Calu3 (cell line): ENCODE data around the gene NPW. TPM values are rescaled to one million over a fixed set of nuclear protein-coding genes. Genes with fewer than 3 reads are reported as not detected.
A peak's percentile ranks its signal among the peaks of the same experiment; 100 is the strongest.

Source experiments
- BruUV-seq: library from RNA; stranded (reverse); fragments of 400-500 nt; replicated peaks from 2 replicates; lab custom pipeline; 2021; lab: Mats Ljungman, UMichigan
- CTCF ChIA-PET: fragments of 300-600 bp; sonication (Branson Sonifier 250); formaldehyde crosslinking; loops from one replicate; lab custom pipeline; 2022; ENCODE audit warnings: antibody characterized with exemption; lab: Charles Lee
- DNase-seq: peaks from one replicate; pipeline ENCODE4 v3.0.0; 2022
- H3K27ac Mint-ChIP-seq: one replicate; pipeline ENCODE4 v1.8.0; 2022; ENCODE audit warnings: mixed read lengths; ENCODE audit not compliant: unreplicated experiment
- H3K27me3 Mint-ChIP-seq: one replicate; pipeline ENCODE4 v1.8.0; 2022; ENCODE audit warnings: mixed read lengths; ENCODE audit not compliant: unreplicated experiment
- H3K36me3 Mint-ChIP-seq: one replicate; pipeline ENCODE4 v1.8.0; 2022; ENCODE audit warnings: mild to moderate bottlenecking, moderate library complexity, mixed read lengths; ENCODE audit not compliant: insufficient read depth, unreplicated experiment
- H3K4me1 Mint-ChIP-seq: one replicate; pipeline ENCODE4 v1.8.0; 2022; ENCODE audit warnings: mild to moderate bottlenecking, low read depth, mixed read lengths; ENCODE audit not compliant: unreplicated experiment
- H3K4me3 Mint-ChIP-seq: one replicate; pipeline ENCODE4 v1.8.0; 2022; ENCODE audit warnings: mild to moderate bottlenecking, low read depth, moderate library complexity, mixed read lengths; ENCODE audit not compliant: unreplicated experiment
- H3K9me3 Mint-ChIP-seq: one replicate; pipeline ENCODE4 v1.8.0; 2022; ENCODE audit warnings: low read depth, mixed read lengths; ENCODE audit not compliant: unreplicated experiment
- intact Hi-C: fragments of 100-400 bp; cut with micrococcal nuclease; formaldehyde crosslinking; loops from one replicate; pipeline ENCODE4 v1.10.0; 2022; ENCODE audit not compliant: unreplicated experiment
- total RNA-seq: library from RNA; stranded (reverse); gene quantifications from 2 replicates; pipeline ENCODE4 v1.2.3, GENCODE V29; 2022
- TF ChIP-seq, protein P1 (sequence below): fragments of 200-600 bp; IDR thresholded peaks from one replicate; pipeline ENCODE4 v1.8.0; 2022; ENCODE audit warnings: antibody characterized with exemption; ENCODE audit not compliant: unreplicated experiment

The NPW gene
- total RNA-seq, 1 experiment from 2014 or later: 1.5 TPM

DNA sequence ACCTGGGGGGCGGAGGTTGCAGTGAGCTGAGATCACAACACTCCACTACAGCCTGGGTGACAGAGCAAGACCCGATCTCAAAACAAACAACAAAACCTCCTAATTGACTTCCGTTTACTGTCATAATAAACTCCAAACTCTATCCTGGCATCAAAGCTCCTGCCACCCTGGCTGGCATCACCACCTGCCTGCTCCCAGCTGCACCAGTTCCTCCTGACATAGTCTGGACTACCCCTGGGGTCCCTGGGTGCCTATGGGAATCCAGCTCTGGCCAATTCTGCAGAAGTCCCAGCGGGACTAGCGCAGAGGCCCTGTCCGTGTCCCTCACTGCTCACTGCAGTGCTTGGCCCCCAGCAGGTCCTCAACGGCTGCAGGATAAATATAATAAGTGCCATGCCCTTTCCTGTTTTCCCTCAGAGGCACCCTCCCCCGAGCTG, 27.3 kb downstream of the NPW start:
- intact Hi-C loops: no loop called here
- H3K27ac Mint-ChIP-seq: peak overlapping the region; percentile 11
- CTCF ChIA-PET: interaction anchor here (1.2 kb wide), 2 partner anchors 19 to 74 kb away, joined by 4 read pairs; no protein-coding TSS in a partner anchor

DNA sequence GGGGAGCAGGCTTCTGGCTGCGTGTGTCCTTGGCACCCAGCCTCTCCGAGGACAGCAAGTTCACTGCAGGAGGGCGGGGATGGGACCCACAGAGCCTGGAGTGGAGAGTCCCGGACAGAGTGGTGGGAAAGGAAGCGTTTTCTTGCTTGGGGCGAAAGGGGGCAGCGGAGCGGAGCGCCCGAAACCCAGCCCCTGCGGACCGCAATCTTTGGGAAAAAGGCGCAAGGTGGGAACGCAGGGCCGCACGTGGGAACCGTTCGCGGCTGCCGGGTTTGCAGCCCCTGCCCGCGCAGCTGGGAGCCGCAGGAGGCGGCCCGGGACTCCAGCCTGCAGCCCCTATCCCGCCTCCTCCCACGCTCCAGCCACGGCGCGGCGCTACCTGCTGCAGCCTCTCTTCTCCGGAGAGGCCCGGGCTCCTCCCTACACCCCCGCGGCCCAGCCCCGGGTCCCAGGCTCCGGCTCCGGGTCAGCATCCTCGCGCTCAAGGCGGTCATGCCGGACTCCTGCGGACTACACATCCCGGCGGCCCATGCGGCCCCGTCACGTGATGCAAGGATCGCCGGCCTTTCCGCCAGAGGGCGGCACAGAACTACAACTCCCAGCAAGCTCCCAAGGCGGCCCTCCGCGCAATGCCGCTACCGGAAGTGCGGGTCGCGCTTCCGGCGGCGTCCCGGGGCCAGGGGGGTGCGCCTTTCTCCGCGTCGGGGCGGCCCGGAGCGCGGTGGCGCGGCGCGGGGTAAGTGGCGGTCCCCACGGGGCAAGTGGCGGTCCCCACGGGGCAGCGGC, 27.9 kb downstream of the NPW start, which contains the start of the genes NTHL1 and TSC2:
Gene NTHL1 (minus strand): TSS at position 505 of the 786 bp plus-strand sequence. CDS start 11 bp downstream, at position 494.
Gene TSC2 (plus strand): TSS at position 656 of the 786 bp plus-strand sequence. CDS start 631 bp downstream, outside the sequence.
- Mint-ChIP-seq H3K4me1 (peaks cover 27% of the 10 kb centered on the region), H3K27ac (peak within 1 kb of the TSS; percentile 36), H3K9me3 (no peaks in the 10 kb centered on the region), H3K27me3 (no peaks in the 10 kb centered on the region), H3K4me3 (peak within 1 kb of the TSS; percentile 75), H3K36me3 (peaks cover 53% of the 10 kb centered on the region)
- DNase-seq: peak; percentile 99
- CTCF ChIA-PET: interaction anchor here (0.6 to 1.3 kb wide), 10 partner anchors 10 to 852 kb away, joined by 3 to 7 read pairs (median 4); partner anchors contain the start of gene TRAF7
- intact Hi-C loops: no loop called here
- BruUV-seq: no TSS peak
- TF ChIP-seq, protein P1, sequence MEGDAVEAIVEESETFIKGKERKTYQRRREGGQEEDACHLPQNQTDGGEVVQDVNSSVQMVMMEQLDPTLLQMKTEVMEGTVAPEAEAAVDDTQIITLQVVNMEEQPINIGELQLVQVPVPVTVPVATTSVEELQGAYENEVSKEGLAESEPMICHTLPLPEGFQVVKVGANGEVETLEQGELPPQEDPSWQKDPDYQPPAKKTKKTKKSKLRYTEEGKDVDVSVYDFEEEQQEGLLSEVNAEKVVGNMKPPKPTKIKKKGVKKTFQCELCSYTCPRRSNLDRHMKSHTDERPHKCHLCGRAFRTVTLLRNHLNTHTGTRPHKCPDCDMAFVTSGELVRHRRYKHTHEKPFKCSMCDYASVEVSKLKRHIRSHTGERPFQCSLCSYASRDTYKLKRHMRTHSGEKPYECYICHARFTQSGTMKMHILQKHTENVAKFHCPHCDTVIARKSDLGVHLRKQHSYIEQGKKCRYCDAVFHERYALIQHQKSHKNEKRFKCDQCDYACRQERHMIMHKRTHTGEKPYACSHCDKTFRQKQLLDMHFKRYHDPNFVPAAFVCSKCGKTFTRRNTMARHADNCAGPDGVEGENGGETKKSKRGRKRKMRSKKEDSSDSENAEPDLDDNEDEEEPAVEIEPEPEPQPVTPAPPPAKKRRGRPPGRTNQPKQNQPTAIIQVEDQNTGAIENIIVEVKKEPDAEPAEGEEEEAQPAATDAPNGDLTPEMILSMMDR: peak; percentile 67

More for the DNA sequence above, 27.3 kb downstream of the NPW start:
- peaks cover 27% of the 10 kb centered on the region for H3K4me1 Mint-ChIP-seq
- H3K9me3 Mint-ChIP-seq: no peaks in the 10 kb centered on the region
- no peaks in the 10 kb centered on the region for H3K27me3 Mint-ChIP-seq
- H3K36me3 Mint-ChIP-seq: peaks cover 48% of the 10 kb centered on the region
- TF ChIP-seq, protein P1: no peak
- peak overlapping the region; percentile 75 for H3K4me3 Mint-ChIP-seq
- no peak for DNase-seq
- BruUV-seq: no TSS peak

DNA sequence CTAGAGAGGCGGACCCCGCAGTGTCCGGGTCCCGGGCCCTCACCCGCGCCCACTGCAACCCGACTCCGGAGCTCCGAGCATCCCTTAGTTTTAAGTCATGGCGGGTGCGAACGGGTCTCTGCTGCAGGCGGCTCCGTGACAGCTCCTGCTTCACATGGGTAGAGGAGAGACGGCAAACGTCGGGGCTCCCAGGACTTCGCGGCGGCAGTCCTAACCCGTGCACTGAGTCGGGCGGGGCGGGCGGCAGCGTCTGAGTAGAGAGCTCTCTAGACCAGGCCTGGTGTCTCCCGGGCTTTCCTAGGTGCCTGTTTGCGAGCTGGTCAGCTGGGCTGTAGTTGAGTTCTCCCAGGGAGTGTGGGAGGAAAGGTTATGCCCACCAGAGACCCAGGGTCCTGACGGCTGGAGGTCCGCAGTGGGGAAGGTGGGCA, 28.5 kb downstream of the NPW start:
- Mint-ChIP-seq H3K9me3 (no peaks in the 10 kb centered on the region), H3K27me3 (no peaks in the 10 kb centered on the region), H3K4me1 (peaks cover 24% of the 10 kb centered on the region), H3K36me3 (peaks cover 48% of the 10 kb centered on the region), H3K4me3 (peak overlapping the region; percentile 75), H3K27ac (peak overlapping the region; percentile 36)
- intact Hi-C loops: no loop called here
- CTCF ChIA-PET: interaction anchor here (0.6 to 1.3 kb wide), 9 partner anchors 9 to 851 kb away, joined by 3 to 7 read pairs (median 3); partner anchors contain the start of gene TRAF7
- TF ChIP-seq, protein P1: no peak
- no TSS peak for BruUV-seq
- DNase-seq: no peak

DNA sequence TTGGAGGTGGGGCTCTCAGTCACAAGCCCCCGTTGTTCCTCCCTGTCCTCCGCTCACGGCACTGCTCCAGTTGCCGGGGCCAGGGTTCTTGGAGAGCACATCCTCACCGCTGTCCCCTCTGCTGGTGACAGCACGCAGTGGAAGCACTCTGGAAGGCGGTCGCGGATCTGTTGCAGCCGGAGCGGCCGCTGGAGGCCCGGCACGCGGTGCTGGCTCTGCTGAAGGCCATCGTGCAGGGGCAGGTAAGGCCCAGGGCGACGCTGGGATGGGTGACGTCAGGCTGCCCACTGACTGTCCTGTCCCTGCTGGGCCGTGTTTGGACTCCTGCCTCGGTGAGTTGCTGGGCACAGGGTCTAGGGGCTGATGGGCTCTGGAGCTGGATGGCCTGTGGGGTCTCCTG, 33.6 kb downstream of the NPW start:
- CTCF ChIA-PET: interaction anchor here (0.6 to 1.0 kb wide), 2 partner anchors 88 to 1213 kb away, joined by 3 read pairs; no protein-coding TSS in a partner anchor
- Mint-ChIP-seq H3K27me3 (no peaks in the 10 kb centered on the region), H3K27ac (no peak overlapping the region), H3K36me3 (peaks cover 54% of the 10 kb centered on the region), H3K4me1 (peaks cover 7% of the 10 kb centered on the region), H3K4me3 (no peak overlapping the region), H3K9me3 (no peaks in the 10 kb centered on the region)
- TF ChIP-seq, protein P1: no peak
- no peak for DNase-seq
- intact Hi-C loops: no loop called here
- BruUV-seq: no TSS peak
